GM12878 (cell line): ENCODE measurements around the gene SULT6B1.

Experiments
- CEBPB ChIP-seq, 2 experiments: fragments of 150-350 bp in 1 of 2; IDR thresholded peaks; 2 replicates each; pipeline ENCODE4 v1.6.1; 2012 to 2014; ENCODE audit warnings: low read depth in 2 of 2, low read length in 2 of 2, borderline replicate concordance in 1 of 2, inconsistent platforms in 1 of 2
- CHD2 ChIP-seq: IDR thresholded peaks from 2 replicates; pipeline ENCODE4 v1.6.1; 2011; ENCODE audit warnings: low read depth, low read length, improper control_type of control experiment, borderline replicate concordance
- CREB1 ChIP-seq: IDR thresholded peaks from 2 replicates; pipeline ENCODE4 v1.6.1; 2012; ENCODE audit warnings: low read depth, mild to moderate bottlenecking, inconsistent platforms
- HDAC2 ChIP-seq: fragments of 200-600 bp; sonication (generic); IDR thresholded peaks from 2 replicates; pipeline ENCODE4 v1.6.1; 2017
- JUND ChIP-seq: IDR thresholded peaks from 2 replicates; pipeline ENCODE4 v1.6.1; 2012; ENCODE audit warnings: low read depth, mild to moderate bottlenecking, low read length, improper control_type of control experiment, moderate library complexity
- NFXL1 ChIP-seq: fragments of 450-650 bp; IDR thresholded peaks from 2 replicates; pipeline ENCODE4 v1.6.1; 2017; ENCODE audit warnings: antibody characterized with exemption, mild to moderate bottlenecking, borderline replicate concordance
- RAD21 ChIP-seq: IDR thresholded peaks from 2 replicates; pipeline ENCODE4 v1.6.1; 2011; ENCODE audit warnings: mild to moderate bottlenecking, low read depth, low read length, moderate library complexity; ENCODE audit not compliant: insufficient read depth
- SP1 ChIP-seq: IDR thresholded peaks from one replicate; pipeline ENCODE4 v1.6.1; 2011; ENCODE audit warnings: low read depth, low read length
- SUPT20H ChIP-seq: IDR thresholded peaks from 2 replicates; pipeline ENCODE4 v1.6.1; 2011; ENCODE audit warnings: low read depth, mild to moderate bottlenecking, low read length, moderate library complexity, borderline replicate concordance; ENCODE audit not compliant: control insufficient read depth
- TF ChIP-seq, protein P1 (sequence below): IDR thresholded peaks from 2 replicates; pipeline ENCODE4 v1.6.1; 2011; ENCODE audit warnings: low read depth, low read length, improper control_type of control experiment, borderline replicate concordance
- TF ChIP-seq, protein P2 (sequence below), 3 experiments: IDR thresholded peaks in 2 of 3; conservative IDR thresholded peaks in 1 of 3; 2 replicates each; pipeline ENCODE4 v1.5.1; 2011; ENCODE audit warnings: low read depth in 3 of 3, low read length in 3 of 3, mild to moderate bottlenecking in 3 of 3, control low read depth in 2 of 3, moderate library complexity in 2 of 3, inconsistent platforms in 1 of 3, mixed read lengths in 1 of 3; ENCODE audit not compliant: control insufficient read depth in 2 of 3, insufficient read depth in 1 of 3; ENCODE audit errors: extremely low read depth in 1 of 3

DNA sequence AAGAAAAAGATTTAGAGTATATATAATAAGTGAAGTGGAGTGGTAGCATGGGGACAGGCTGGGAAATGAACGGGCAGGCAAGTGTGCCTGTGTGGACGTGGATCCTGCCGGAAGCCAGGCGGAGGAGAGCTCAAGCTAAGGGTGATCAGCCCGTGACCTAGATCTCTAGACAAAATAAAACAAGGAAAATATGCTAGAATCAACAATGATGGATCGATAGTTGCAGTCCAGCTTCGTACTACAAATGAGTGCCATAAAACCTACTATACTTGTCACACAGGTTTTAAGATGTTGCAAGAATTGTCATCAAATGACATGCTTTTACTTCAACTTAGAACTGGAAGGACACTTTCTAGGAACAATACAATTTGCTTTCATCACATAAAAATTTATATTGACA is 40.1 kb downstream of the SULT6B1 start:
- TF ChIP-seq RAD21 (no peak), CEBPB (IDR thresholded peaks at IDR 0.05; ENCODE audit: borderline replicate concordance in 1 of 2, low read depth in 2 of 2, low read length in 2 of 2) (no peak), CREB1 (no peak), SP1 (no peak), SUPT20H (no peak), JUND (no peak), HDAC2 (no peak), NFXL1 (no peak), CHD2 (no peak)
- TF ChIP-seq, protein P1, sequence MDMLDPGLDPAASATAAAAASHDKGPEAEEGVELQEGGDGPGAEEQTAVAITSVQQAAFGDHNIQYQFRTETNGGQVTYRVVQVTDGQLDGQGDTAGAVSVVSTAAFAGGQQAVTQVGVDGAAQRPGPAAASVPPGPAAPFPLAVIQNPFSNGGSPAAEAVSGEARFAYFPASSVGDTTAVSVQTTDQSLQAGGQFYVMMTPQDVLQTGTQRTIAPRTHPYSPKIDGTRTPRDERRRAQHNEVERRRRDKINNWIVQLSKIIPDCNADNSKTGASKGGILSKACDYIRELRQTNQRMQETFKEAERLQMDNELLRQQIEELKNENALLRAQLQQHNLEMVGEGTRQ, result no peak
- TF ChIP-seq, protein P2, sequence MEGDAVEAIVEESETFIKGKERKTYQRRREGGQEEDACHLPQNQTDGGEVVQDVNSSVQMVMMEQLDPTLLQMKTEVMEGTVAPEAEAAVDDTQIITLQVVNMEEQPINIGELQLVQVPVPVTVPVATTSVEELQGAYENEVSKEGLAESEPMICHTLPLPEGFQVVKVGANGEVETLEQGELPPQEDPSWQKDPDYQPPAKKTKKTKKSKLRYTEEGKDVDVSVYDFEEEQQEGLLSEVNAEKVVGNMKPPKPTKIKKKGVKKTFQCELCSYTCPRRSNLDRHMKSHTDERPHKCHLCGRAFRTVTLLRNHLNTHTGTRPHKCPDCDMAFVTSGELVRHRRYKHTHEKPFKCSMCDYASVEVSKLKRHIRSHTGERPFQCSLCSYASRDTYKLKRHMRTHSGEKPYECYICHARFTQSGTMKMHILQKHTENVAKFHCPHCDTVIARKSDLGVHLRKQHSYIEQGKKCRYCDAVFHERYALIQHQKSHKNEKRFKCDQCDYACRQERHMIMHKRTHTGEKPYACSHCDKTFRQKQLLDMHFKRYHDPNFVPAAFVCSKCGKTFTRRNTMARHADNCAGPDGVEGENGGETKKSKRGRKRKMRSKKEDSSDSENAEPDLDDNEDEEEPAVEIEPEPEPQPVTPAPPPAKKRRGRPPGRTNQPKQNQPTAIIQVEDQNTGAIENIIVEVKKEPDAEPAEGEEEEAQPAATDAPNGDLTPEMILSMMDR (IDR thresholded peaks at IDR 0.05 in 2 of 3, conservative IDR thresholded peaks at IDR 0.05 in 1 of 3; ENCODE audit: control insufficient read depth in 2 of 3, extremely low read depth in 1 of 3, insufficient read depth in 1 of 3, low read depth in 3 of 3, low read length in 3 of 3), result no peak
